NB4 (cell line): ENCODE data around the gene EDARADD.

Experiments used
- CTCF ChIP-seq: IDR thresholded peaks from one replicate; pipeline ENCODE4 v1.5.1; 2012; ENCODE audit warnings: low read depth, low read length
- MAX ChIP-seq: IDR thresholded peaks from 2 replicates; pipeline ENCODE4 v1.6.1; 2011; ENCODE audit warnings: low read depth, low read length
- POLR2A ChIP-seq: IDR thresholded peaks from 2 replicates; pipeline ENCODE4 v1.6.1; 2011; ENCODE audit warnings: mild to moderate bottlenecking; ENCODE audit not compliant: insufficient read length; ENCODE audit errors: extremely low read depth

GRCh38 chr1:236518322-236518721 is 124.2 kb downstream of the EDARADD start:
- TF ChIP-seq CTCF: no peak
- TF ChIP-seq MAX: no peak
- TF ChIP-seq POLR2A: no peak
